Mammary epithelial cell (primary cell): ENCODE data around the gene GNB5.

Experiments
- EZH2 ChIP-seq: IDR thresholded peaks from 2 replicates; pipeline ENCODE4 v1.6.1; 2012; ENCODE audit warnings: low read length, inconsistent platforms, borderline replicate concordance
- TF ChIP-seq, protein P1 (sequence below), 2 donors: IDR thresholded peaks in 1 of 2; conservative IDR thresholded peaks in 1 of 2; 2 replicates each; pipeline ENCODE4 v1.5.1; 2011 to 2012; ENCODE audit warnings: inconsistent platforms in 2 of 2, low read length in 2 of 2, mild to moderate bottlenecking in 2 of 2, control low read depth in 1 of 2, low read depth in 1 of 2; ENCODE audit not compliant: insufficient read depth in 1 of 2; ENCODE audit errors: extremely low read depth in 1 of 2

DNA sequence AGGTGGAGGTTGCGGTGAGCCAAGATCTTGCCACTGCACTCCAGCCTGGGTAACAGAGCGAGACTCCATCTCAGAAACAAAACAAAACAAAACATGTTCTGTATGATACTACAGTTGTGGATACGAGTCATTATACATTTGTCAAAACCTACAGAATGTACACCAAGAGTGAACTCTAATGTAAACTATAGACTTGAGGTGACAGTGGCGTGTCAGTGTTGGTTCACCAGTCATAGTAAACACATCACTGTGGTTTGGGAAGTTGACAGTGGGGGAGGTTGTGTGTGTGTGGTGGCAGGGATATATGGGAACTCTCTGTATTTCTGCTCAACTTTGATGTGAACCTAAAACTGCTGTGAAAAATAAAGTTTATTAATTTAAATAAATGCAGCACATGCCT is 33.0 kb upstream of the GNB5 start:
- TF ChIP-seq, protein P1, sequence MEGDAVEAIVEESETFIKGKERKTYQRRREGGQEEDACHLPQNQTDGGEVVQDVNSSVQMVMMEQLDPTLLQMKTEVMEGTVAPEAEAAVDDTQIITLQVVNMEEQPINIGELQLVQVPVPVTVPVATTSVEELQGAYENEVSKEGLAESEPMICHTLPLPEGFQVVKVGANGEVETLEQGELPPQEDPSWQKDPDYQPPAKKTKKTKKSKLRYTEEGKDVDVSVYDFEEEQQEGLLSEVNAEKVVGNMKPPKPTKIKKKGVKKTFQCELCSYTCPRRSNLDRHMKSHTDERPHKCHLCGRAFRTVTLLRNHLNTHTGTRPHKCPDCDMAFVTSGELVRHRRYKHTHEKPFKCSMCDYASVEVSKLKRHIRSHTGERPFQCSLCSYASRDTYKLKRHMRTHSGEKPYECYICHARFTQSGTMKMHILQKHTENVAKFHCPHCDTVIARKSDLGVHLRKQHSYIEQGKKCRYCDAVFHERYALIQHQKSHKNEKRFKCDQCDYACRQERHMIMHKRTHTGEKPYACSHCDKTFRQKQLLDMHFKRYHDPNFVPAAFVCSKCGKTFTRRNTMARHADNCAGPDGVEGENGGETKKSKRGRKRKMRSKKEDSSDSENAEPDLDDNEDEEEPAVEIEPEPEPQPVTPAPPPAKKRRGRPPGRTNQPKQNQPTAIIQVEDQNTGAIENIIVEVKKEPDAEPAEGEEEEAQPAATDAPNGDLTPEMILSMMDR (conservative IDR thresholded peaks at IDR 0.05 in 1 of 2, IDR thresholded peaks at IDR 0.05 in 1 of 2; ENCODE audit: extremely low read depth in 1 of 2, insufficient read depth in 1 of 2, low read depth in 1 of 2, low read length in 2 of 2): no peak
- TF ChIP-seq EZH2: no peak
